ENCODE data around the gene WDR75. TPM values are rescaled to one million over a fixed set of nuclear protein-coding genes. Genes with fewer than 3 reads are reported as not detected.

WDR75 gene
- total and polyA plus RNA-seq, 2 of the 13 experiments (the other 11 are each of a cell fraction or from before 2014, with no cell fraction given), result 63.0 to 74.1 TPM

DNA sequence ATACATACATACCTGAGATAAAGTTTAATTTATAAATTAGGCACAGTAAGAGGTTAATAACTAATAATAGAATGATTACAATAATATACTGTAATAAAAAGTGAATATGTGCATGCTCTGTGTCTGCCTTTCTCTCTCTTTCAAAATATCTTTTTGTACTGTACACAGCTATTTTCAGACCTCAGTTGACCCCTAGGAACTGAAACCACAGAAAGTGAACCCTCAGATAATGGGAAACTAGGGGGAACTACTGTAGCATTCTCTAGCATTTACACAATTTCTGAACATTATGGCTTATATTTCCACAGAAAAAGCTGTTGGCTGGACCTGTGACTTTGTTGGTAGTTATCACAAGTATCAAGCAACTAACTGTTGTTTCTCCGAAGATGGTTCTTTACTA, 25.9 kb downstream of the WDR75 start:
- Histone ChIP-seq H3K27me3 (ENCODE audit: control insufficient read depth in 1 of 2, insufficient read depth in 2 of 2, low read length in 2 of 2) (no peaks in the 10 kb centered on the region), H3K27ac (ENCODE audit: extremely low read length, insufficient read depth, low read length) (no peak overlapping the region), H3K9me3 (ENCODE audit: low read length) (no peaks in the 10 kb centered on the region), H2AFZ (ENCODE audit: low read length) (no peak overlapping the region), H3K79me2 (ENCODE audit: insufficient read depth, low read length) (no peaks in the 10 kb centered on the region), H3K9ac (ENCODE audit: insufficient read depth, low read depth, low read length) (no peak overlapping the region), H3K4me3 (replicated peaks in 1 of 3; ENCODE audit: insufficient read depth in 1 of 3, low read depth in 2 of 3, low read length in 3 of 3) (no peak overlapping the region), H4K20me1 (ENCODE audit: insufficient read depth, low read length) (no peaks in the 10 kb centered on the region), H3K36me3 (replicated peaks in 1 of 2; ENCODE audit: control insufficient read depth in 1 of 2, insufficient read depth in 2 of 2, low read length in 2 of 2) (peaks cover 29 to 87% of the 10 kb centered on the region in 2 experiments), H3K4me2 (ENCODE audit: low read depth, low read length) (no peak overlapping the region), H3K4me1 (ENCODE audit: insufficient read depth, low read length) (0 out of 2 replicates have a peak, but pooled peaks cover 10% of the 10 kb centered on the region)
- FAIRE-seq, result no peak
- in situ Hi-C loops (cut with HindIII; ENCODE audit: extremely low pct_ligation_motif_present, low pct_unique_long_range_greater_than_20kb), result no loop called here
- 96% methylated on average over 1 of the region's 1 CpG for WGBS (ENCODE audit: low lambda C conversion rate)
- intact Hi-C loops (cut with micrococcal nuclease; ENCODE audit: unreplicated experiment), result loop anchor here (2.0 kb wide), 1 partner anchor 114 kb away; the partner anchor contains the start of gene SLC40A1
- no peak for ATAC-seq
- DNase-seq (ENCODE audit: low spot score), result no peak
- ChIA-PET CTCF (ENCODE audit: low intra/inter-chr PET ratio, low total read pairs) (interaction anchor here (1.6 to 2.8 kb wide), 3 partner anchors 162 to 194 kb away, joined by 3 to 19 read pairs (median 13); partner anchors contain the start of gene ASNSD1), POLR2A (no interaction called here)
- BruUV-seq (replicated peaks), result no TSS peak
- TF ChIP-seq ZNF556 (CRISPR knock-in tag; IDR thresholded peaks at IDR 0.05; ENCODE audit: borderline replicate concordance), result no peak
- no peak for TF ChIP-seq ESRRA (CRISPR knock-in tag; IDR thresholded peaks at IDR 0.05; ENCODE audit: low read depth)
- TF ChIP-seq NFATC3 (CRISPR knock-in tag; IDR thresholded peaks at IDR 0.05), result no peak
- no peak for TF ChIP-seq ZNF496 (CRISPR knock-in tag; IDR thresholded peaks at IDR 0.05; ENCODE audit: insufficient replicate concordance)
- no peak for TF ChIP-seq TBX2 (CRISPR knock-in tag; IDR thresholded peaks at IDR 0.05; ENCODE audit: borderline replicate concordance)
- TF ChIP-seq, protein P1, sequence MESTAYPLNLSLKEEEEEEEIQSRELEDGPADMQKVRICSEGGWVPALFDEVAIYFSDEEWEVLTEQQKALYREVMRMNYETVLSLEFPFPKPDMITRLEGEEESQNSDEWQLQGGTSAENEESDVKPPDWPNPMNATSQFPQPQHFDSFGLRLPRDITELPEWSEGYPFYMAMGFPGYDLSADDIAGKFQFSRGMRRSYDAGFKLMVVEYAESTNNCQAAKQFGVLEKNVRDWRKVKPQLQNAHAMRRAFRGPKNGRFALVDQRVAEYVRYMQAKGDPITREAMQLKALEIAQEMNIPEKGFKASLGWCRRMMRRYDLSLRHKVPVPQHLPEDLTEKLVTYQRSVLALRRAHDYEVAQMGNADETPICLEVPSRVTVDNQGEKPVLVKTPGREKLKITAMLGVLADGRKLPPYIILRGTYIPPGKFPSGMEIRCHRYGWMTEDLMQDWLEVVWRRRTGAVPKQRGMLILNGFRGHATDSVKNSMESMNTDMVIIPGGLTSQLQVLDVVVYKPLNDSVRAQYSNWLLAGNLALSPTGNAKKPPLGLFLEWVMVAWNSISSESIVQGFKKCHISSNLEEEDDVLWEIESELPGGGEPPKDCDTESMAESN (CRISPR knock-in tag; conservative IDR thresholded peaks at IDR 0.05), result no peak
- no peak for TF ChIP-seq U2AF1 (optimal IDR thresholded peaks at IDR 0.05; ENCODE audit: low read depth, low read length)
- TF ChIP-seq, protein P2, sequence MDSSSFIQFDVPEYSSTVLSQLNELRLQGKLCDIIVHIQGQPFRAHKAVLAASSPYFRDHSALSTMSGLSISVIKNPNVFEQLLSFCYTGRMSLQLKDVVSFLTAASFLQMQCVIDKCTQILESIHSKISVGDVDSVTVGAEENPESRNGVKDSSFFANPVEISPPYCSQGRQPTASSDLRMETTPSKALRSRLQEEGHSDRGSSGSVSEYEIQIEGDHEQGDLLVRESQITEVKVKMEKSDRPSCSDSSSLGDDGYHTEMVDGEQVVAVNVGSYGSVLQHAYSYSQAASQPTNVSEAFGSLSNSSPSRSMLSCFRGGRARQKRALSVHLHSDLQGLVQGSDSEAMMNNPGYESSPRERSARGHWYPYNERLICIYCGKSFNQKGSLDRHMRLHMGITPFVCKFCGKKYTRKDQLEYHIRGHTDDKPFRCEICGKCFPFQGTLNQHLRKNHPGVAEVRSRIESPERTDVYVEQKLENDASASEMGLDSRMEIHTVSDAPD (CRISPR knock-in tag; IDR thresholded peaks at IDR 0.05), result no peak
- TF ChIP-seq, protein P3, sequence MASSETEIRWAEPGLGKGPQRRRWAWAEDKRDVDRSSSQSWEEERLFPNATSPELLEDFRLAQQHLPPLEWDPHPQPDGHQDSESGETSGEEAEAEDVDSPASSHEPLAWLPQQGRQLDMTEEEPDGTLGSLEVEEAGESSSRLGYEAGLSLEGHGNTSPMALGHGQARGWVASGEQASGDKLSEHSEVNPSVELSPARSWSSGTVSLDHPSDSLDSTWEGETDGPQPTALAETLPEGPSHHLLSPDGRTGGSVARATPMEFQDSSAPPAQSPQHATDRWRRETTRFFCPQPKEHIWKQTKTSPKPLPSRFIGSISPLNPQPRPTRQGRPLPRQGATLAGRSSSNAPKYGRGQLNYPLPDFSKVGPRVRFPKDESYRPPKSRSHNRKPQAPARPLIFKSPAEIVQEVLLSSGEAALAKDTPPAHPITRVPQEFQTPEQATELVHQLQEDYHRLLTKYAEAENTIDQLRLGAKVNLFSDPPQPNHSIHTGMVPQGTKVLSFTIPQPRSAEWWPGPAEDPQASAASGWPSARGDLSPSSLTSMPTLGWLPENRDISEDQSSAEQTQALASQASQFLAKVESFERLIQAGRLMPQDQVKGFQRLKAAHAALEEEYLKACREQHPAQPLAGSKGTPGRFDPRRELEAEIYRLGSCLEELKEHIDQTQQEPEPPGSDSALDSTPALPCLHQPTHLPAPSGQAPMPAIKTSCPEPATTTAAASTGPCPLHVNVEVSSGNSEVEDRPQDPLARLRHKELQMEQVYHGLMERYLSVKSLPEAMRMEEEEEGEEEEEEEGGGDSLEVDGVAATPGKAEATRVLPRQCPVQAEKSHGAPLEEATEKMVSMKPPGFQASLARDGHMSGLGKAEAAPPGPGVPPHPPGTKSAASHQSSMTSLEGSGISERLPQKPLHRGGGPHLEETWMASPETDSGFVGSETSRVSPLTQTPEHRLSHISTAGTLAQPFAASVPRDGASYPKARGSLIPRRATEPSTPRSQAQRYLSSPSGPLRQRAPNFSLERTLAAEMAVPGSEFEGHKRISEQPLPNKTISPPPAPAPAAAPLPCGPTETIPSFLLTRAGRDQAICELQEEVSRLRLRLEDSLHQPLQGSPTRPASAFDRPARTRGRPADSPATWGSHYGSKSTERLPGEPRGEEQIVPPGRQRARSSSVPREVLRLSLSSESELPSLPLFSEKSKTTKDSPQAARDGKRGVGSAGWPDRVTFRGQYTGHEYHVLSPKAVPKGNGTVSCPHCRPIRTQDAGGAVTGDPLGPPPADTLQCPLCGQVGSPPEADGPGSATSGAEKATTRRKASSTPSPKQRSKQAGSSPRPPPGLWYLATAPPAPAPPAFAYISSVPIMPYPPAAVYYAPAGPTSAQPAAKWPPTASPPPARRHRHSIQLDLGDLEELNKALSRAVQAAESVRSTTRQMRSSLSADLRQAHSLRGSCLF (CRISPR knock-in tag; IDR thresholded peaks at IDR 0.05; ENCODE audit: borderline replicate concordance), result no peak
- no peak for TF ChIP-seq MAZ (IDR thresholded peaks at IDR 0.05; ENCODE audit: borderline replicate concordance, low read depth, low read length)
- TF ChIP-seq MAZ (CRISPR knock-in tag; IDR thresholded peaks at IDR 0.05; ENCODE audit: low read depth), result no peak
- no peak for TF ChIP-seq IKZF1 (IDR thresholded peaks at IDR 0.05)
- no peak for TF ChIP-seq MBNL3 (CRISPR knock-in tag; conservative IDR thresholded peaks at IDR 0.05)
- no peak for TF ChIP-seq SIN3A (IDR thresholded peaks at IDR 0.05; ENCODE audit: borderline replicate concordance, low read depth, low read length)
- TF ChIP-seq ZFY (CRISPR knock-in tag; IDR thresholded peaks at IDR 0.05), result no peak
- no peak for TF ChIP-seq ZNF567 (CRISPR knock-in tag; IDR thresholded peaks at IDR 0.05; ENCODE audit: borderline replicate concordance)
- TF ChIP-seq ZBTB38 (CRISPR knock-in tag; IDR thresholded peaks at IDR 0.05), result no peak
- no peak for TF ChIP-seq POLR2A (IDR thresholded peaks at IDR 0.05; ENCODE audit: insufficient read depth in 1 of 2, low read depth in 2 of 2, low read length in 2 of 2)
- no peak for TF ChIP-seq ISL2 (CRISPR knock-in tag; IDR thresholded peaks at IDR 0.05)
